Fibroblast of peridontal ligament (primary cell): ENCODE results near the gene ACTRT2.

Experiments
- DNase-seq: peaks from one replicate; pipeline ENCODE4 v3.0.0-alpha.2; 2010; ENCODE audit errors: extremely low read depth

ACTRT2 gene

DNA sequence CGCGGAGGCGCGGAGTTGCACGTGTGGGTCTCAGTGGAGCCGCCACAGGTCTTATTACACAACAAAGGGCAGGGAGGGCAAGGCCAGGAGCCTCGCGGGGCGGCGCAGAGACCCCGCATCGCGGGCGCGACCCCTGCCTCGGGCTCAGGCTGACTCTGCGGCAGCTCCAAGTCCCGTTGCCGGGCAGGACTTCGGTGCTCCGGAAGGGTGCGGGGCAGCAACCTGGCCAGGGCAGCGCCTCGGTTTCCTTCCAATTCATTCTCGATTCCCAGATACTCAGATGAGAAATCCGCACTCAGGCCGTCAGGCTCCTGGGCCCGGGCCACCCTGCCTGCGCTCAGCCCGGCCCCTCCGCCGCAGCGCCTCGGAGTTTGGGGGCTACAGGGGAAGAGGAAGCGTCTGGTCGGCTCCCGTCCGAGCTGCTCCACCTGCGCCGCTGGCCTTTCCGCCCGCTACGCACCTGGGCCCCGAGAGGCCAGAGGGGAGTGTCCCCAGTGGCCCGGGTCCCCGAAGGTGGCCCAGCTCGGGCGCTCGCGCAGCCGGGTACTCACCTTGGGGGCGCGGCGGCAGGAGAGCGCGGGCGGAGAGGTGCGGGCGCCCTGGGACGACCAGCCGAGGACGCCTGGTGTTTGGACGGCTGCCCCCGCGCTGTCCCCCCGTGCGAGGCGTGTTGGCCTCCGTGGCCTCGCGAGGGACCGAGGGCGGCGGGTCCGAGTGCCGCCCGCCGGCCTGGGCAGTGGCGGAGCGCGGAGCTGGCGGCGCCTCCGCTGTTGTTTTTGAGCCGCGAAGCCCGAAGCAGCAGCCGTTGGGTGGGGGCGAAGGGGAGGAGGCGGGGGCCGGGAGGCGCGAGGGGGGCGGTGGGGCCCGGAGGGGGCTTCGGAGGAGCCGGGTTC, 46.6 kb downstream of the ACTRT2 start:
- DNase-seq = no peak

DNA sequence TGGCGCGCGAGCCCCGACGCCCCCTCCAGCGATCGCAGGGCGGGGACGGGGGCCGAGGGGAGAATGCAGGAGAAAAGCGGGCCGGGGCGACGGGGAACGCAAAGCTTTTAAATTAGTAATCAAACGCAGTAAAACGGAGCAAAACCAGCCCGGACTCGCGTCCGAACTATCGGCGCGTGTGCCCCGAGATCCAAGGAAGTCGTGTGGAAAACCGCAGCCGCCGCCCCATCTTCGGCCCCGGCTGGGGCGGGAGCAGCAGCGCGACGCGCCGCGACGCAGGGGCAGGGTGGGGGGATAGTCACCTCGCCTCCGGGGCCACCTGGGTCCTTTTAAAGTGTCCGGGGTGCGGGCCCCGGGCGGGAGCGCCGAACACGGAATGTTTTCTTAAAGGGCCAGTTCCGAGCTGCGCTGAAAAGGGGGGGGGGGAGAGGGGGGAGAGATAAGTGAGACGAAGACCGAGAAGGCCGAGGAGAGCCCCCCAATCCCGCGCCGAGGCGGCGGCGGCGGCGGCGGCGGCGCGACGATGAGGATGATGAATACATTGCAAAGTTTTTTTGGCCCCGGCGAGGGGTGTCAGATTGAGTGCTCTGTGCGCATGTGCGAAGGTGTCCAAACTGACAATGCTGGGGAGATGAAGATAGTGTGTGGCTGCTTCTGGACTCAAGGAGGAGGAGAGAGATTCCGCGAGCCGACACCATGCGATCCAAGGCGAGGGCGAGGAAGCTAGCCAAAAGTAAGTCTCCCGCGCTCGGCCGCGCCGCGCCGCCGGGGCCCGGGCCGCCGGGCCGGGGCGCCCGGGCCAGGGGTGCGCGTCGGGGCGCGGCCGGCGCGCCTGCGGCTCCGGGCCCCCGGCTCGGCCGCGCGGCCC, 47.5 kb downstream of the ACTRT2 start, which contains the start of gene PRDM16:
Gene PRDM16, plus strand, starts transcription at position 640 of the 868 bp plus-strand sequence. Its CDS starts 57 bp downstream, at position 697.
- DNase-seq = peak; percentile 74

DNA sequence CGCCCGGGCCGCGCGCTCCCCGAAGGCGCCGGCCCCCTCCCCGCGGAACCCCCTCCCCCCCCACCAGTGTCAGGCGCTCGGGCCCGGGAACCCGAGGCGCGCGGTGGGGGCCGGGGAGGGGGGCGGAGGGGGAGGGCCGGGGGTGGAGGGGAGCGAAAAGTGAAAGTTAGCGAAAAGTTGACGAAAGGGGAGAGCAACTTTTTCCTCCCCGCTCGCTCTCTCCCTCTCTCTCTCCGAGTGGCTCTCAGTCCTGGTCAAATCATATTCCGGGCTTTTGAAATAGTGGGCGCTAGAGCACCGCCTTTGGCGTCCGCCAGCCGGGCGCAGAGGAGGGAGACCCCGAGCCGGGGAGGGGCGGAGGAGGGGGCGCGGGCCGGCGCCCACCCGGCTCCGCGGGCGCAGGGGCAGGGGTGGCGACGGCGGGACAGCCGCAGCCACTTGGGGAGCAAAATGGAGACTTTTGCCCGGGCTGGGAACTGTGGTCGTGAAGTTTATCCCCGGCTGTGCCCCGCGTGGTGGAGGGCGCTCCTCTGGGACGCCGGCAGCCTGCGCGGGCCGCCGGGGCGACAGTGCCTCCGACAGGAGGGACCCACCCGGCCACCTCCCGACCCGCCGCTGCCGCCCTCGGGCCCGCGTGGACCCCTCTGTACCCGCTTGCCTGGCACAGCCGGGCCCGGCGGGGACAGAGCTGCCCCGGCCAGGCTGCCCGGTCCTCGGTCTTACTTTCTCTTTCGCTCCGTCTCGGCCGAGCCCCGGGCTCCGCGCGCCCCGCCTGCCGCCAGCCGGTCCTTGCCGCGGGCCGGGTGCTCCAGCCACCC, 48.4 kb downstream of the ACTRT2 start:
- peak; percentile 87 for DNase-seq

DNA sequence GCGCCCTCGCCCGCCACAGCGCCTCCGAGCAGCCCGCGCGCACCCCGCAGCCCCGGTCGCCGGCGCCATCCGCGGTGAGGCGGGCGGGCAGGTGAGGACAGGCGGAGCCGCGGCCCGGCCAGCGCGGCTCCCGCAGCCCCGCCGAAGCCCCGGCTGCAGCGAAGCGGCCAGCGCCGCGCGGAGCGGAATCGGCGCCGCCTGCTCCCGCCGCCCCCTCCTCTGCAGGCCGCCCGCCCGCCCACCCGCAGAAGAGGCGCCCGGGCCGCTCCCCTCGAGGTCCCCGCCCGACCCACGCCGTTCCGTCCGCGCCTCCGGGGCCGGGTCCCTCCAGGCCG, 49.0 kb downstream of the ACTRT2 start:
- DNase-seq = no peak

DNA sequence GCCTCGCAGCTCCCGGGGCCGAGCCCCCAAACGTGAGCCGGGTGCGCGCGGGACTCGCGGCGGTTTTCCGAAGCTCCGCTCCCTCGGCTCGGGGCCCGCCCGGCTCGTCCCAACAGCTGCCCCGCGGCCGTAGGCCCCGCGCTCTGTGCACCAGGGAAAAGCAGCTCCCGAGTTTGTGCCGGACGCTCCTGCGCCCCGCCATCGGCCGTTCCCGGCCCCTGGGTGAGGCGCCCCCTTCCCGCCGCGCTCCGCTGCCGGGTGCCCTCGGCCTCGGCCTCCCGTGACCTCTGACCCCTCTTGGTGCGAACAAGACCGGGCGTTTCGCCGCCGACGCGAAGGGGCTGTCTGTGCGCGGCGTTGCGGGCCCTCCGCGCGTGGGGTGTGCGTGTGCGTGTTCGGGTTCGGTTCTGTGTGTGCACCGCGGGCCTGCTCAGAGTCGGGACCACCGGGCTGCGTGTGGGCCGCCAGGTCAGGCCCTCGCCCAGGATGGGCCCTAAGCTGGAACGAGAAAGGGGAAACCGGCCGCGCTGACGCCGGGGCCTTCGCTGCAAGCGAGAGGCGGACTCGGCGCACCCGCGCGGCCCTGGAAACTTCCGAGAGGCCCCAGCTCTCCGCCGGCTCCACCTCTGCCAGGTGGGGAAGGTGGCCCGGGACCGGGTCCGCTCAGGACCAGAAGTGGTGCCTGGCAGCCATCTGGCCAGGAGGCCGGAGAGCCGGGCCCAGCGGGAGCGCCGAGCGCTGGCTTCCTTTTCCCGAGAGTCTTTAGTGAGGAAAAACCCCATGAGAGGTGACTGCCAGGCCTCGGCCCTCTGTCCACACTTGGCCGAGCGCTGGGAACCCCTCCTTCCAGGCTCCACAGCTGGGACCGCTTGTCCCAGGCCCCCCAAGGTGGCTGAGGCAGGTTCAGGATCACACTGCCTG, 49.6 kb downstream of the ACTRT2 start:
- peak; percentile 20 for DNase-seq

DNA sequence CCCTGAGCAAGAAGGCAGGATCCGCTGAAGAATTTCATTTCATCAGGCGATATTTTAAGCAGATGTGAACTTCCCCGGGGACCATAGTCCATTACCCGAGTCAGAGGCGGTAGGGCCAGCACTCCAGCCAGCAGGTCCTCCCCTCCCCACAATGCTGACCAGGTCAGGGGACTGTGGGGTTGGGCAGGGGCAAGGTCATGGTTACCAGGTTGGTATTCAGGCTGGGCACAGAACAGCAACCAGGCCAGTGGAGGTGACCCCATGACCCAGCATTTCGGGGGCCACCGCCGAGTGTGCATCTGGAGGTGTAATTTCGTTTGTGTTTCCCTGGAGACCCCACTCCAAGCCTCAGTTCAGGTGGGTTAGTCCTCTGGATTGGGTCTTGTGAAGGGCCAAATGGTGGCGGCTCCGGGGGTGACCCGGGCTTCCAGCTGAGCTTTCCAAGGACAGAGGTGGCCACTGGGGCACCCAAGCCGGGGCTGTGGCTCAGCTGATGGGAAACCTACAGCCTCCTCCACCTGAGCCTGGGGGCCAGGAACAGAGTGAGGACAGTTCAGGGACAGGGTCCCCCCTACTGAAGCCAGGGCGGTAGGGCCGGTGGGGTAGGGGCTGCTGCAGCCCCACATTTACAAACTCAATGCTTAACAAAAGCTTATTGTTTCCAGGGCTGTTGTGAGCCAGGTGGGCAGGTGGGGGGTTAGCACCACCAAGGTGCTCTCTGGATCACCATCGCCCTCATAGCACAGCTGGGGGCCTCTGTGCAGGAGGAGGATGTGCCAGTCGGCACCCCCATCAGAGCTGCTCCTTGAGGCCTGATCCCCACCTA, 50.5 kb downstream of the ACTRT2 start:
- DNase-seq = peak; percentile 10
